Measurements from ENCODE around the gene NMS. TPM values are rescaled to one million over a fixed set of nuclear protein-coding genes. Genes with fewer than 3 reads are reported as not detected.
"Not testable (repeated sequence)": the region's sequence is repeated elsewhere in the genome, so short reads cannot be mapped to it uniquely, and the experiment has no call there.

NMS gene
- total RNA-seq, 6 donors from 2014 or later, result not detected

DNA sequence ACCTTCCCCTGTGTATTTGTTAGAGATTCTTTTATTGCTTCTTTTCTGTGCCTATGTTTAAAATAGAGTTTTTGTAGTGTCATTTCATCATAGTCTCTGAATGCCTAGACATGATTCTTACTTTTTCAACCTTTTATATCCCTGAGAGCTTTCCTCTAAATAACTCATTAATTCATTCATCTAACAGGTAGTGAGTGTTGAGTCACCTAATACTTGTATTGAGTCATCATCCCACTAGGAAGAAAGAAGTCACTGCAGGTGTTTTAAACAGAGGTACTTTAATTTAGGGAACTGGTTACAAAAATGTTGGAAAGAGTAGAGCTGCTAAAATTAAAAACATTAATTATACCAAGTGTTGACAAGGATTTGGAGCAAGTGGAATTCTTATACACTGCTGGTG is 18.5 kb upstream of the NMS start:
- H3K4me1 ChIP-seq, result no peaks in the 10 kb centered on the region
- ATAC-seq (ENCODE audit: low FRiP score in 2 of 2), result no peak
- no peaks in the 10 kb centered on the region for H3K27me3 ChIP-seq
- no peak overlapping the region for H3K27ac ChIP-seq
- TF ChIP-seq CTCF (IDR thresholded peaks at IDR 0.05) (no peak), POLR2A (IDR thresholded peaks at IDR 0.05) (no peak), POLR2AphosphoS5 (IDR thresholded peaks at IDR 0.05) (no peak), EP300 (IDR thresholded peaks at IDR 0.05) (no peak)
- H3K4me3 ChIP-seq, result no peak overlapping the region
- no peaks in the 10 kb centered on the region for H3K9me3 ChIP-seq
- no peaks in the 10 kb centered on the region for H3K36me3 ChIP-seq
- DNase-seq, result no peak

GRCh38 chr2:100453853-100454252 is 16.4 kb upstream of the NMS start:
- TF ChIP-seq CTCF (IDR thresholded peaks at IDR 0.05), result no peak
- no peak for TF ChIP-seq EP300 (IDR thresholded peaks at IDR 0.05)
- no peak for TF ChIP-seq POLR2AphosphoS5 (IDR thresholded peaks at IDR 0.05)
- TF ChIP-seq POLR2A (IDR thresholded peaks at IDR 0.05), result no peak

GRCh38 chr2:100456357-100456756 is 13.9 kb upstream of the NMS start:
- not testable (repeated sequence) for ATAC-seq (ENCODE audit: low FRiP score in 2 of 2); H3K4me1 ChIP-seq; H3K4me3 ChIP-seq; H3K27me3 ChIP-seq; H3K27ac ChIP-seq; DNase-seq; H3K9me3 ChIP-seq; H3K36me3 ChIP-seq

More at GRCh38 chr2:100453853-100454252, 16.4 kb upstream of the NMS start:
- ATAC-seq (ENCODE audit: low FRiP score in 2 of 2) (no peak), DNase-seq (no peak)
- 64 to 82% methylated on average over 4 of the region's 4 CpGs for WGBS, 2 donors
- H3K36me3 ChIP-seq, result no peaks in the 10 kb centered on the region
- H3K9me3 ChIP-seq, result peaks cover 0 to 6% (median 4%) of the 10 kb centered on the region in 4 donors
- no peak overlapping the region for H3K4me3 ChIP-seq
- H3K27ac ChIP-seq, result no peak overlapping the region
- no peaks in the 10 kb centered on the region for H3K27me3 ChIP-seq
- no peaks in the 10 kb centered on the region for H3K4me1 ChIP-seq

GRCh38 chr2:100460904-100461530 is 9.3 kb upstream of the NMS start:
- no peak for ATAC-seq (ENCODE audit: low FRiP score in 2 of 2)
- no peak overlapping the region for H3K4me3 ChIP-seq

GRCh38 chr2:100470898-100471514 is 724 bp downstream of the NMS start:
- TF ChIP-seq CTCF (IDR thresholded peaks at IDR 0.05), result no peak
- TF ChIP-seq POLR2A (IDR thresholded peaks at IDR 0.05), result no peak
- no peak for TF ChIP-seq POLR2AphosphoS5 (IDR thresholded peaks at IDR 0.05)
- TF ChIP-seq EP300 (IDR thresholded peaks at IDR 0.05), result no peak
- H3K4me3 ChIP-seq, result no peak overlapping the region
- DNase-seq, result peak in 1 of 2 donors; percentile 74
- no peaks in the 10 kb centered on the region for H3K4me1 ChIP-seq
- H3K27me3 ChIP-seq, result no peaks in the 10 kb centered on the region
- H3K27ac ChIP-seq, result no peak overlapping the region
- whole genome bisulfite sequencing, 2 donors, result 18 to 28% methylated on average over 16 of the region's 16 CpGs
- no peak for ATAC-seq (ENCODE audit: low FRiP score in 2 of 2)
- no peaks in the 10 kb centered on the region for H3K36me3 ChIP-seq
- H3K9me3 ChIP-seq, result no peaks in the 10 kb centered on the region

More at GRCh38 chr2:100460904-100461530, 9.3 kb upstream of the NMS start:
- Histone ChIP-seq H3K9me3 (peaks cover 0 to 9% (median 6%) of the 10 kb centered on the region in 4 donors), H3K36me3 (no peaks in the 10 kb centered on the region), H3K27ac (no peak overlapping the region), H3K4me1 (no peaks in the 10 kb centered on the region), H3K27me3 (no peaks in the 10 kb centered on the region)
- DNase-seq, result no peak
- no peak for TF ChIP-seq CTCF (IDR thresholded peaks at IDR 0.05)
- TF ChIP-seq POLR2A (IDR thresholded peaks at IDR 0.05), result no peak
- no peak for TF ChIP-seq POLR2AphosphoS5 (IDR thresholded peaks at IDR 0.05)
- no peak for TF ChIP-seq EP300 (IDR thresholded peaks at IDR 0.05)
- WGBS, 2 donors, result 80 to 93% methylated on average over 1 of the region's 1 CpG
